Right atrium auricular region (tissue), 2 donors: Measurements from ENCODE around the gene GFER. TPM values are rescaled to one million over a fixed set of nuclear protein-coding genes. Genes with fewer than 3 reads are reported as not detected.

Experiments
- DNase-seq: peaks from one replicate; pipeline ENCODE4 v3.0.0-alpha.2; 2019; ENCODE audit warnings: low spot score
- H3K27ac ChIP-seq, 2 donors: fragments of 200-600 bp; sonication (generic); 1 replicate in 1 of 2; 2 replicates in 1 of 2; pipeline ENCODE4 v1.5.1; 2016 to 2019
- H3K27me3 ChIP-seq, 2 donors: fragments of 200-600 bp; sonication (generic); one replicate each; pipeline versions ENCODE4 v1.5.1 to v1.6.0; 2017 to 2019
- H3K36me3 ChIP-seq: fragments of 200-600 bp; sonication (generic); one replicate; pipeline ENCODE4 v1.5.1; 2016
- H3K4me1 ChIP-seq, 2 donors: fragments of 200-600 bp; sonication (generic); one replicate each; pipeline versions ENCODE4 v1.5.1 to v1.6.0; 2017 to 2019
- H3K4me3 ChIP-seq, 2 donors: fragments of 200-600 bp; sonication (generic); 1 replicate in 1 of 2; 2 replicates in 1 of 2; pipeline ENCODE4 v1.5.1; 2017 to 2019; ENCODE audit warnings: mild to moderate bottlenecking in 1 of 2, moderate library complexity in 1 of 2
- H3K9me3 ChIP-seq, 2 donors: fragments of 200-600 bp; sonication (generic); one replicate each; pipeline ENCODE4 v1.5.1; 2019
- CTCF ChIP-seq, 2 donors: fragments of 200-600 bp; sonication (generic); IDR thresholded peaks; one replicate each; pipeline ENCODE4 v1.5.1; 2019; ENCODE audit warnings: antibody characterized with exemption in 2 of 2
- total RNA-seq, 2 donors: library from RNA; depleted of rRNA; stranded (reverse); fragments of >200 nt; gene quantifications; one replicate each; pipeline ENCODE4 v1.1.0, GENCODE V29; 2016

GFER gene
- total RNA-seq, 2 donors from 2014 or later, result 11.9 to 12.6 TPM

DNA sequence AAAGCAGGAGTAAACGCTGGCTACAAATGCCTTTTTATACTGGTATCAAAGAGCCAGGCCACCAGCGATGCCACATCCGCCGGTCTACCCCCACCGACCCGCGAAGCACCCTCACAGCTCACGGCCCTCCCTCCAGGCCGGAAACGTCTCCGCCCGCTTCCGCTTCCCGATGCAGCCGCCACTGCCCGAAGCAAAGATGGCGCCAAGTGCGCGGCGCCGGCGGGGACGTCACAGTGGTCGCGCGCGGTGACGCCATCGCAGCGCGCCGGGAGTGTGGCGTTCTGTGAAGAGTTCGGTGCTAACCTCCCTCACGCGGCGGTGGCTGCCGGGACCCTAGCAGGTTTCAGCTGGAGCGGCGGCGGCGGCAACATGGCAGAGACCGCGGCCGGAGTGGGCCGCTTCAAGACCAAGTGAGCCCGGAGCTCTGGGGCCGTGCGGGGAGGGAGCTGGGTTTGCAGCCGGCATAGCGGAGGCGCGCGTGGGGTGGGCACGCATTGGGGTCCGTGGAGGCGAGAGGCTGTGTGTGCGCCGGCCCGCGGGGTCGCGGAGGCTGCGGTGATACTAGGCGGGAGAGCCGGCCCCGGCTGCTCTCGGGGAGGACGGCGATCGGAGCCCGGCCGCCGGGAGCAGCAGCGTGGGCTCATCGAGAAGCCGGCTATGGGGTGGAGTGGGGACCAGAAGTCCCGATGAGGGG is 12.1 kb upstream of the GFER start, which contains the start of gene TBL3:
Gene TBL3, plus strand, starts transcription at position 258 of the 694 bp plus-strand sequence. Its CDS starts 112 bp downstream, at position 370.
- peaks cover 29% of the 10 kb centered on the region for H3K36me3 ChIP-seq
- TF ChIP-seq CTCF (IDR thresholded peaks at IDR 0.05), result no peak

GRCh38 chr16:1972490-1972877 is 11.5 kb upstream of the GFER start:
- Histone ChIP-seq H3K4me3 (peak overlapping the region; percentile 84 to 100), H3K27ac (peak overlapping the region in 1 of 2 donors; percentile 88), H3K36me3 (peaks cover 34% of the 10 kb centered on the region), H3K27me3 (no peaks in the 10 kb centered on the region), H3K9me3 (no peaks in the 10 kb centered on the region), H3K4me1 (peaks cover 0 to 27% of the 10 kb centered on the region in 2 donors)
- DNase-seq, result no peak
- no peak for TF ChIP-seq CTCF (IDR thresholded peaks at IDR 0.05)

More for the DNA sequence above, 12.1 kb upstream of the GFER start, which contains the start of gene TBL3:
- Histone ChIP-seq H3K4me1 (peaks cover 0 to 27% of the 10 kb centered on the region in 2 donors), H3K9me3 (no peaks in the 10 kb centered on the region), H3K4me3 (peak within 1 kb of the TSS; percentile 84 to 100), H3K27ac (peak within 1 kb of the TSS; percentile 88 to 89), H3K27me3 (no peaks in the 10 kb centered on the region)
- DNase-seq, result peak; percentile 95

DNA sequence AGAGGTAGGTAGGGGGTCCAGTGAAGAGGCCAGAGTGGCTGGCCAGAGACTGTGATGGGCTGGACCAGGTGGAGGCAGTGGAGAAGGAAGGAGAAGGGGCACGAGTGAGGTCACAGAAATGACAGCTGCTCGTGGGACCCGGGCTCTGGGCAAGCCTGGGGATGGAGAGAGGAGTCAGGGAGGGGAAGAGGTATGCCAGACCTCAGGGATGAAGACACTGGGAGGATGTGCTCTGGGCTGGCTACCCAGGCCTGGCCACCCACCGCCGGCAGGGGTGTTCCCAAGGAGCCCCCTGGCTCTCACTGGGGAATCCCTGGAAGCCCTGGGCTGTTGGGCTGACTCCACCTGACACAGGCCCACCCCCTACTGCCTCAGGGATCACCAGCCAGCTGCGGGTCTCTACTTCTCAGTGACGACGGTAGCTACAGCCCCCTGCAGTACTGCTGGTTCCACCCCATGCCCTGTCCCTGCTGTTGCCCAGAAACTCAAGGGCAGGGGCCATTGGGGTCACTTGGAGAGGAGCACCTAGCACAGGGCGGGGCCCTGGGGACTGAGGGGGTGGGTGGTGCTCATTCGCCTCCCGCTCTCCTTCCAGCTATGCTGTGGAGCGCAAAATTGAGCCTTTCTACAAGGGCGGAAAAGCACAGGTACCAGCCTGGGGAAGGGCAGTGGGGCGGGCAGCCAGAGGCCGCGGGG is 10.4 kb upstream of the GFER start:
- no peak overlapping the region for H3K27ac ChIP-seq
- H3K27me3 ChIP-seq, result peaks cover 0 to under 1% of the 10 kb centered on the region in 2 donors
- DNase-seq, result no peak
- H3K4me1 ChIP-seq, result peaks cover 0 to 27% of the 10 kb centered on the region in 2 donors
- no peak overlapping the region for H3K4me3 ChIP-seq
- H3K9me3 ChIP-seq, result no peaks in the 10 kb centered on the region
- peaks cover 46% of the 10 kb centered on the region for H3K36me3 ChIP-seq
- no peak for TF ChIP-seq CTCF (IDR thresholded peaks at IDR 0.05)

DNA sequence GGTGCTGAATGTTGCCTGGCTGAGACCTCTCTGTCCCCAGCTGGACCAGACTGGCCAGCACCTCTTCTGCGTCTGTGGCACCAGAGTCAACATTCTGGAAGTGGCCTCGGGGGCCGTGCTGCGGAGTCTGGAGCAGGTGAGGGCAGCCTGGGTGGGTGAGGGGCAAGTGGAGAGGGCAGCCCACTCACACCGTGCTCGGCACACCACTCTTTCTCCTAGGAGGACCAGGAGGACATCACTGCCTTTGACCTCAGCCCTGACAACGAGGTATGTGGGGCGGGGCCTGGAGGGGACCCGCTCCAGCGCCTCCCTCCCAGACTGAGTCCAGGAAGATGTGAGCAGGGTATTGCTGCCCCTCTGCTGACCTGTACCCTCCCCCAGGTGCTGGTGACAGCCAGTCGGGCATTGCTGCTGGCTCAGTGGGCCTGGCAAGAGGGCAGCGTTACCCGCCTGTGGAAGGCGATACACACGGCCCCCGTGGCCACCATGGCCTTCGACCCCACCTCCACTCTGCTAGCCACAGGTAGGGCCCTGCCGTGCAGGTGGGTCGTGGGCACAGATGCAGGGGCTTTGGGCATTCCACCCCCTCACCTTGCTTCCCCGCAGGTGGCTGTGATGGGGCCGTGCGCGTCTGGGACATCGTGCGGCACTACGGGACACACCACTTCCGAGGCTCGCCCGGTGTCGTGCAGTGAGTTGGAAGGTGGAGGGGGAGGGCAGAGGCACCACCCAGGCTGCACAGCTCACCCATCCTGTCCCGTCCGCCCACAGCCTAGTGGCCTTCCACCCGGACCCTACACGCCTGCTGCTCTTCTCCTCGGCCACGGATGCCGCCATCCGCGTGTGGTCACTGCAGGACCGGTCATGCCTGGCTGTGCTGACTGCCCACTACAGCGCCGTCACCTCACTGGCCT is 9.6 kb upstream of the GFER start:
- Histone ChIP-seq H3K4me1 (peaks cover 0 to 34% of the 10 kb centered on the region in 2 donors), H3K27ac (no peak overlapping the region), H3K27me3 (peaks cover 3 to 7% of the 10 kb centered on the region in 2 donors), H3K4me3 (no peak overlapping the region), H3K9me3 (no peaks in the 10 kb centered on the region), H3K36me3 (peaks cover 47% of the 10 kb centered on the region)
- TF ChIP-seq CTCF (IDR thresholded peaks at IDR 0.05), result no peak
- DNase-seq, result no peak

DNA sequence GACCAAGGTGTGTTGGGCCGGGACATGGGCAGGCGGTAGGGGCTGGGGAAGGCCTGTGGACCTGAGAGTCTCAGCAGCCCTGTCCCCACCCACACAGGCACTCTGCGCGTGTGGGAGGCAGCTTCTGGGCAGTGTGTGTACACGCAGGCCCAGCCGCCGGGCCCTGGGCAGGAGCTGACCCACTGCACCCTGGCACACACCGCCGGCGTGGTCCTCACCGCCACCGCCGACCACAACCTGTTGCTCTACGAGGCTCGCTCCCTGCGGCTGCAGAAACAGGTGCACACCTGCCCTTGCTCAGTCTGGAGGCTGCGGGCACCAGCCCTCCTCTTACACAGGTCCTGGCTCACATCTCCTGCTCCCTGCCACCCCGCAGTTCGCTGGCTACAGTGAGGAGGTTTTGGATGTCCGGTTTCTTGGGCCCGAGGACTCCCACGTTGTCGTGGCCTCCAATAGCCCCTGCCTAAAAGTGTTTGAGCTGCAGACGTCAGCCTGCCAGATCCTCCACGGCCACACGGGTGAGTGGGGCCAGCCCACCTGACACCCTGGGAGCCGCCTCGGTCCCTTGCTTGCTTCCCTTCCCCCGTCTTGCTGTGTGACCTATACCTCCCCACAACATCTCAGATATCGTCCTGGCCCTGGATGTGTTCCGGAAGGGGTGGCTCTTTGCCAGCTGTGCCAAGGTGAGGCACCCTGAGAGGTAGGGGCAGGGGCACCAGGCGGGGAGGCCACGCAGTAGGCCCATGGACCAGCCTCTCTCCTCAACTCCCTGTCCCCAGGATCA is 8.4 kb upstream of the GFER start:
- Histone ChIP-seq H3K9me3 (no peaks in the 10 kb centered on the region), H3K36me3 (peaks cover 47% of the 10 kb centered on the region), H3K27ac (no peak overlapping the region), H3K27me3 (peaks cover 7% of the 10 kb centered on the region in 2 donors), H3K4me3 (no peak overlapping the region), H3K4me1 (peaks cover 0 to 44% of the 10 kb centered on the region in 2 donors)
- no peak for TF ChIP-seq CTCF (IDR thresholded peaks at IDR 0.05)
- no peak for DNase-seq
